ENCODE measurements around the gene ZDHHC13.
A peak's percentile ranks its signal among the peaks of the same experiment; 100 is the strongest.
"Not testable (repeated sequence)": the region's sequence is repeated elsewhere in the genome, so short reads cannot be mapped to it uniquely, and the experiment has no call there.

Gene ZDHHC13

GRCh38 chr11:19101796-19102520, 15.0 kb upstream of the ZDHHC13 start:
- H3K27me3 ChIP-seq (ENCODE audit: low read depth, low read length): no peaks in the 10 kb centered on the region
- H3K4me1 ChIP-seq (ENCODE audit: control insufficient read depth in 1 of 2, insufficient read depth in 2 of 2, low read length in 2 of 2): no peaks in the 10 kb centered on the region
- no peak overlapping the region for H3K4me3 ChIP-seq (ENCODE audit: low read depth in 1 of 2, low read length in 2 of 2)
- H3K9me3 ChIP-seq (ENCODE audit: control insufficient read depth in 1 of 2, low read length in 2 of 2): no peaks in the 10 kb centered on the region
- H3K27ac ChIP-seq (ENCODE audit: low read length): no peak overlapping the region
- no peaks in the 10 kb centered on the region for H3K36me3 ChIP-seq (ENCODE audit: control insufficient read depth in 1 of 2, insufficient read depth in 2 of 2, low read length in 2 of 2)

DNA sequence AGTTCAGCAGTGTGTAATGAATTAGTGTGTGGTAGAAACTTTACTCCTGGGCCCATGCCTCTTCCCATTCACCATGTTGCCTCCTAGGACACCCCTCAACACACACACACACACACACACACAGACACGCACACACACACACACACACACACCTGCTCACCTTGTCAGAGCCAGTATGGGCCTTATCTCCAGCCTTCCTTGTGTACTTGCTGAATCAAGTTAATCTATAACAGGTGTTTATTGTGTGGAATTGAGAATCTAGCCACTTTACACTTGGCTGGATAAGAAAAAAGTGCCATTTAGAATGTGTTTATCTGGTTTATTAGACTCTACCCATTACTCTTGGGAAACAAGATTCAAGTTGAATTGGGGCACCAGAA, 14.5 kb upstream of the ZDHHC13 start:
- H3K4me3 ChIP-seq (ENCODE audit: low read depth in 1 of 2, low read length in 2 of 2): no peak overlapping the region
- H3K4me1 ChIP-seq (ENCODE audit: control insufficient read depth in 1 of 2, insufficient read depth in 2 of 2, low read length in 2 of 2): no peaks in the 10 kb centered on the region
- no peak overlapping the region for H3K27ac ChIP-seq (ENCODE audit: low read length)
- H3K9me3 ChIP-seq (ENCODE audit: control insufficient read depth in 1 of 2, low read length in 2 of 2): no peaks in the 10 kb centered on the region
- H3K36me3 ChIP-seq (ENCODE audit: control insufficient read depth in 1 of 2, insufficient read depth in 2 of 2, low read length in 2 of 2): no peaks in the 10 kb centered on the region
- H3K27me3 ChIP-seq (ENCODE audit: low read depth, low read length): no peaks in the 10 kb centered on the region

GRCh38 chr11:19105011-19105410, 12.0 kb upstream of the ZDHHC13 start:
- Histone ChIP-seq H3K4me3 (ENCODE audit: low read depth in 1 of 2, low read length in 2 of 2) (no peak overlapping the region), H3K36me3 (ENCODE audit: control insufficient read depth in 1 of 2, insufficient read depth in 2 of 2, low read length in 2 of 2) (no peaks in the 10 kb centered on the region), H3K27me3 (ENCODE audit: low read depth, low read length) (no peaks in the 10 kb centered on the region), H3K27ac (ENCODE audit: low read length) (no peak overlapping the region), H3K9me3 (ENCODE audit: control insufficient read depth in 1 of 2, low read length in 2 of 2) (no peaks in the 10 kb centered on the region), H3K4me1 (ENCODE audit: control insufficient read depth in 1 of 2, insufficient read depth in 2 of 2, low read length in 2 of 2) (no peaks in the 10 kb centered on the region)

- Histone ChIP-seq H3K4me1 (ENCODE audit: control insufficient read depth in 1 of 2, insufficient read depth in 2 of 2, low read length in 2 of 2) (no peaks in the 10 kb centered on the region), H3K36me3 (ENCODE audit: control insufficient read depth in 1 of 2, insufficient read depth in 2 of 2, low read length in 2 of 2) (no peaks in the 10 kb centered on the region), H3K9me3 (ENCODE audit: control insufficient read depth in 1 of 2, low read length in 2 of 2) (no peaks in the 10 kb centered on the region), H3K27ac (ENCODE audit: low read length) (no peak overlapping the region), H3K27me3 (ENCODE audit: low read depth, low read length) (no peaks in the 10 kb centered on the region), H3K4me3 (ENCODE audit: low read depth in 1 of 2, low read length in 2 of 2) (no peak overlapping the region)
Observed at GRCh38 chr11:19107125-19107524, 9.8 kb upstream of the ZDHHC13 start.

DNA sequence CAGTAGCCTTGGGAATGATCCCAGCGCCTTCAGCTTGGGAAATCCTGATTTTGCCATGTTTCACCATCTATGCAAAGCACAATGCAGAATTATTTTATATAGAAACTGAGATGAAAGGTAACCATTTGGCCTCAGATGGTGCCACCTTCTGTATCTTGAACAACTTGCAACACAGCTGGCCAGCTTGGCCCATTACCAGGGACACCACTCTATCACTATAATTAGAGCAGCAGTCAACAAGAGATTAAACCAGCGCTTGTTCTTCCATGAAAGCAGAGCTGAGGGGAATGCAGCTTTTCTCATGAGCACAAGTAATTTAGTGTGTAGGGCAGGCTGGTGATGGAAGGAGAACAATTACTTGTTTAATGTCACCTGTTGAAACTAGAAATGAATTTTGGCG, 6.7 kb upstream of the ZDHHC13 start:
- Histone ChIP-seq H3K4me1 (ENCODE audit: control insufficient read depth in 1 of 2, insufficient read depth in 2 of 2, low read length in 2 of 2) (no peaks in the 10 kb centered on the region), H3K9me3 (ENCODE audit: control insufficient read depth in 1 of 2, low read length in 2 of 2) (no peaks in the 10 kb centered on the region), H3K27me3 (ENCODE audit: low read depth, low read length) (no peaks in the 10 kb centered on the region), H3K27ac (ENCODE audit: low read length) (no peak overlapping the region), H3K4me3 (ENCODE audit: low read depth in 1 of 2, low read length in 2 of 2) (no peak overlapping the region), H3K36me3 (ENCODE audit: control insufficient read depth in 1 of 2, insufficient read depth in 2 of 2, low read length in 2 of 2) (no peaks in the 10 kb centered on the region)

GRCh38 chr11:19111809-19112208, 5.2 kb upstream of the ZDHHC13 start:
- no peaks in the 10 kb centered on the region for H3K27me3 ChIP-seq (ENCODE audit: low read depth, low read length)
- H3K4me3 ChIP-seq (ENCODE audit: low read depth in 1 of 2, low read length in 2 of 2): no peak overlapping the region
- H3K4me1 ChIP-seq (ENCODE audit: control insufficient read depth in 1 of 2, insufficient read depth in 2 of 2, low read length in 2 of 2): no peaks in the 10 kb centered on the region
- no peaks in the 10 kb centered on the region for H3K36me3 ChIP-seq (ENCODE audit: control insufficient read depth in 1 of 2, insufficient read depth in 2 of 2, low read length in 2 of 2)
- no peak overlapping the region for H3K27ac ChIP-seq (ENCODE audit: low read length)
- H3K9me3 ChIP-seq (ENCODE audit: control insufficient read depth in 1 of 2, low read length in 2 of 2): no peaks in the 10 kb centered on the region

- Histone ChIP-seq H3K4me3 (ENCODE audit: low read depth in 1 of 2, low read length in 2 of 2) (peak overlapping the region; percentile 37 to 91), H3K27me3 (ENCODE audit: low read depth, low read length) (no peaks in the 10 kb centered on the region), H3K9me3 (ENCODE audit: control insufficient read depth in 1 of 2, low read length in 2 of 2) (no peaks in the 10 kb centered on the region), H3K4me1 (ENCODE audit: control insufficient read depth in 1 of 2, insufficient read depth in 2 of 2, low read length in 2 of 2) (no peaks in the 10 kb centered on the region), H3K27ac (ENCODE audit: low read length) (no peak overlapping the region), H3K36me3 (ENCODE audit: control insufficient read depth in 1 of 2, insufficient read depth in 2 of 2, low read length in 2 of 2) (peaks cover 0 to 3% of the 10 kb centered on the region in 2 donors)
Observed at GRCh38 chr11:19116276-19116970, 545 bp upstream of the ZDHHC13 start.

DNA sequence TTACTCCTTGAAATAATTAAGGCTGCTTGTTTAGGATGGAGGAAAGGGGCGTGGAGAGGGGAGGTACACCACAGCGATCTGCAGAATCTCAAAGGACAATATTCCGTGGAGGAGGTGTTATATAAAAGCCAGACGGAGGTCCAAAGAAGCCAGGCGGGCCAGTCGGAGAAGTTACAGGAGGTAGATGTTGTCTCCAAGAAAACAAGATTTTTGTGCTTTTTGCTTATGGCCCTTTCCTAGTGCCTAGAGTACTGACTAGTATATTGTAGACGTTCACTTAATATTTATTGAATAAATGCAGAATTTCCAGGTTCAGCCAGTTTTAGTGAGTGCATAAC, 761 bp downstream of the ZDHHC13 start:
- Histone ChIP-seq H3K27me3 (ENCODE audit: low read depth, low read length) (no peaks in the 10 kb centered on the region), H3K27ac (ENCODE audit: low read length) (no peak overlapping the region), H3K36me3 (ENCODE audit: control insufficient read depth in 1 of 2, insufficient read depth in 2 of 2, low read length in 2 of 2) (peaks cover 0 to 3% of the 10 kb centered on the region in 2 donors), H3K4me3 (ENCODE audit: low read depth in 1 of 2, low read length in 2 of 2) (peak overlapping the region; percentile 69 to 91), H3K9me3 (ENCODE audit: control insufficient read depth in 1 of 2, low read length in 2 of 2) (no peaks in the 10 kb centered on the region), H3K4me1 (ENCODE audit: control insufficient read depth in 1 of 2, insufficient read depth in 2 of 2, low read length in 2 of 2) (no peaks in the 10 kb centered on the region)

DNA sequence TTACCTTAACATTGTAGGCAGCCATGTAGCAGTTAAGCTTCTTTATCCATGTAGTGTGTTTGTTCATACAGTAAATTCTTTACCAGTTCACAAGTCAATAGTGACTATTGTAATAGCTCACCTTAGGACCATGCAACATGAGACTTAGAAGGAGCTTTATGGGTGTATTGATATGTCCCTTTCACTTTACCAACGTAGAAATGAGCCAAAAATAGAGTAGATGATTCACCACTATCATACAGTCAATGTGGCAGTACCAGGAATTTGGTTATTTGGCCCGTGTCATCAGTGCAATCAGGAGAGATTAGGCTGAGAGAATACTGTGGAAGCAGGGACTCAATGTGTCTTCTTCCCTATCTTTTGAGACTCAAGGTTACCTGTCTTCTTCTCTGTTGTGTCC, 4.7 kb downstream of the ZDHHC13 start:
- Histone ChIP-seq H3K36me3 (ENCODE audit: control insufficient read depth in 1 of 2, insufficient read depth in 2 of 2, low read length in 2 of 2) (peaks cover 0 to 3% of the 10 kb centered on the region in 2 donors), H3K4me1 (ENCODE audit: control insufficient read depth in 1 of 2, insufficient read depth in 2 of 2, low read length in 2 of 2) (no peaks in the 10 kb centered on the region), H3K27me3 (ENCODE audit: low read depth, low read length) (no peaks in the 10 kb centered on the region), H3K4me3 (ENCODE audit: low read depth in 1 of 2, low read length in 2 of 2) (no peak overlapping the region), H3K9me3 (ENCODE audit: control insufficient read depth in 1 of 2, low read length in 2 of 2) (no peaks in the 10 kb centered on the region), H3K27ac (ENCODE audit: low read length) (no peak overlapping the region)

DNA sequence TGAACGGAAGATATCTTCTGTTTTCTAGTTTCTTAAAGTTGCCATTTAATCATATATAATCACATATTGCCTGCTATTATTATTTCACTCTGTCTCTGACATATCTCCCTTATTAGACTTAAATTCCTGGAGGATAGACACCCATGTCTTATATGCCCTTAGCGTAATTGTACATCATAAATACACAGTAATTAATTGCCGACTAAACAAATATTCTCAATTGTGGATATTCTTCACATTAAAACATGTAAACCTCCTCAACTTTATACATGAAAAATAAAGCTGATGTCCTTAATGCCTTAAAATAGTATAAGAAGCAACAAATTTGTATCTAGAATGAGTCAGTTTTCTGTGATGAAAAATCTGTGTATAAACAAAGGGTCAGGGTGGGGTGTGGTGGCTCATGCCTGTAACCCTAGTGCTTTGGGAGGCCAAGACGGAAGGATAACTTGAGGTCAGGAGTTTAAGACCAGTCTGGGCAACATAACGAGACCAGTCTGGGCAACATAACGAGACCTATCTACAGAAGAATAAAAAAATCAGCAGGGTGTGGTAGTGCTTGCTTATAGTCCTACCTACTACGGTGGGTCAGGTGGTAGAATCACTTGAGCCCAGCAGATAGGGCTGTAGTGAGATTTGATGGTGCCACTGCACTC, 6.1 kb downstream of the ZDHHC13 start:
- no peaks in the 10 kb centered on the region for H3K4me1 ChIP-seq (ENCODE audit: control insufficient read depth in 1 of 2, insufficient read depth in 2 of 2, low read length in 2 of 2)
- H3K9me3 ChIP-seq (ENCODE audit: control insufficient read depth in 1 of 2, low read length in 2 of 2): no peaks in the 10 kb centered on the region
- no peaks in the 10 kb centered on the region for H3K27me3 ChIP-seq (ENCODE audit: low read depth, low read length)
- peaks cover 0 to 3% of the 10 kb centered on the region in 2 donors for H3K36me3 ChIP-seq (ENCODE audit: control insufficient read depth in 1 of 2, insufficient read depth in 2 of 2, low read length in 2 of 2)
- H3K4me3 ChIP-seq (ENCODE audit: low read depth in 1 of 2, low read length in 2 of 2): no peak overlapping the region
- H3K27ac ChIP-seq (ENCODE audit: low read length): no peak overlapping the region

GRCh38 chr11:19126562-19127325, 9.8 kb downstream of the ZDHHC13 start:
- not testable (repeated sequence) for H3K27me3 ChIP-seq (ENCODE audit: low read depth, low read length); H3K27ac ChIP-seq (ENCODE audit: low read length); H3K36me3 ChIP-seq (ENCODE audit: control insufficient read depth in 1 of 2, insufficient read depth in 2 of 2, low read length in 2 of 2); H3K9me3 ChIP-seq (ENCODE audit: control insufficient read depth in 1 of 2, low read length in 2 of 2); H3K4me3 ChIP-seq (ENCODE audit: low read depth in 1 of 2, low read length in 2 of 2); H3K4me1 ChIP-seq (ENCODE audit: control insufficient read depth in 1 of 2, insufficient read depth in 2 of 2, low read length in 2 of 2)

Data from muscle layer of duodenum (tissue), 2 donors.